SU-DHL-6 (cell line): ENCODE data around the gene REXO4.

ENCODE experiments used
- CTCF ChIP-seq: fragments of 200-600 bp; sonication (generic); IDR thresholded peaks from one replicate; pipeline ENCODE4 v1.5.1; 2017; ENCODE audit warnings: antibody characterized with exemption, mild to moderate bottlenecking, low read length, moderate library complexity; ENCODE audit not compliant: insufficient read depth, poor library complexity, severe bottlenecking
- EZH2phosphoT487 ChIP-seq: fragments of 200-600 bp; sonication (generic), shearing (Covaris generic); conservative IDR thresholded peaks from 2 replicates; pipeline ENCODE4 v1.6.1; 2018; ENCODE audit warnings: mild to moderate bottlenecking, antibody characterized with exemption, low read length, moderate library complexity, mixed read lengths

DNA sequence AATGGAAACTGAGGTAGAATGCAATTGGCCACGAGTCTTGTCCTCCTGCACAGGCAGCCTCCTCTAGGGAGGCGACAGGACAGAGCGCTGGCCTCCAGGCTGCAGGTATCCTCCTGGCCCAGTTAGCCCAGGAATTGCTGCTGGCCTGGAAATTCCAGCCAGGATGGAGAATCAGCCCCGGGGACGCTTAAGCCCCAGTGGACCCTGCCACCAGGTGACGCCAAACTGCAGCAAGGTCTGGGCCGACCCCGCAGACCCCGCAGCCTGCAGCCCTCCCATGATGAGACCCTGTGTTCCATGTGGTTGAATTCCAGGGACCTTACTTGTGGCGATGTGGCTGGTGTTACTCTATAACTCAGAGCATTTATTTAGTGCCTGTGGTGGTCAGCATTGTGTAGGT lies 49.3 kb upstream of the REXO4 start:
- TF ChIP-seq EZH2phosphoT487 (no peak), CTCF (no peak)
